Measurements from ENCODE around the gene HMX1. TPM values are rescaled to one million over a fixed set of nuclear protein-coding genes. Genes with fewer than 3 reads are reported as not detected.

Gene HMX1
- total RNA-seq, 4 donors from 2014 or later = 2.6 TPM; not detected in 3

DNA sequence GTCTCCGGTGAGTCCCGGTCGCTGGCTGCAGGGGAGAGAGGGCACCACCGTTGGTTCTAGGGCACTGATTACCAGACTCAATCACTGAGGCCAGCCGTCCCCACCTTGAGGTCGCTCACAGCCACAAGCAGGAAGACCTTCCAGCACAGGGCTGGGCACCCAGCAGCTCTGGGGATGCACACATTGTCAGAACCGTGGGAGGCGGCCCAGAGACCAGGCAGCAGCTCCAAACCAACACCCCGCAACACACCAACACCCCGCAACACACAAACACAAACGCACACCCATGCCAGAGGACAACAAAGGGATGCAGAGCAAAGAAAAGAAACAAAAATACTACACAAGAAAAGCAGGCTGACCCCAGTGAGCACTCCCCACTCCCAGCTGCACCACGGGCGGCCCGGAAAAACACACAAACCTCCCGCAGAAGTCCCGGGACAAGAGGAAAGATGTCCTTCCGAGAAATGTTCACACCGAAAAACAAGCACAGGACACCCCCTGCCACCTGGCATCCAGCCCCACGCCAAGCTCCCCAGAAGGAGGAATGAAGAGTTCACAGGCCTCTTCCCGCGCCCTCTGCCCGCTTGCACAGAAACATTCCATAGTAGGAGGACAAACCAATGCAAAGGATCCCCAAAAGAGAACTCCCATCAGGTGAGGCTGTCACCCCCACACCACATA is 3.2 kb downstream of the HMX1 start:
- TF ChIP-seq, protein P1, sequence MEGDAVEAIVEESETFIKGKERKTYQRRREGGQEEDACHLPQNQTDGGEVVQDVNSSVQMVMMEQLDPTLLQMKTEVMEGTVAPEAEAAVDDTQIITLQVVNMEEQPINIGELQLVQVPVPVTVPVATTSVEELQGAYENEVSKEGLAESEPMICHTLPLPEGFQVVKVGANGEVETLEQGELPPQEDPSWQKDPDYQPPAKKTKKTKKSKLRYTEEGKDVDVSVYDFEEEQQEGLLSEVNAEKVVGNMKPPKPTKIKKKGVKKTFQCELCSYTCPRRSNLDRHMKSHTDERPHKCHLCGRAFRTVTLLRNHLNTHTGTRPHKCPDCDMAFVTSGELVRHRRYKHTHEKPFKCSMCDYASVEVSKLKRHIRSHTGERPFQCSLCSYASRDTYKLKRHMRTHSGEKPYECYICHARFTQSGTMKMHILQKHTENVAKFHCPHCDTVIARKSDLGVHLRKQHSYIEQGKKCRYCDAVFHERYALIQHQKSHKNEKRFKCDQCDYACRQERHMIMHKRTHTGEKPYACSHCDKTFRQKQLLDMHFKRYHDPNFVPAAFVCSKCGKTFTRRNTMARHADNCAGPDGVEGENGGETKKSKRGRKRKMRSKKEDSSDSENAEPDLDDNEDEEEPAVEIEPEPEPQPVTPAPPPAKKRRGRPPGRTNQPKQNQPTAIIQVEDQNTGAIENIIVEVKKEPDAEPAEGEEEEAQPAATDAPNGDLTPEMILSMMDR (IDR thresholded peaks at IDR 0.05) = no peak
- no peak for TF ChIP-seq POLR2A (IDR thresholded peaks at IDR 0.05)
- intact Hi-C loops (cut with DNase I) = no loop called here
- no peak overlapping the region for H3K4me3 ChIP-seq (replicated peaks in 1 of 3)
- DNase-seq = no peak
- H3K9me3 ChIP-seq = no peaks in the 10 kb centered on the region
- WGBS, 2 donors = 14 to 26% methylated on average over 16 to 18 of the region's 22 CpGs
- no peak overlapping the region for H3K27ac ChIP-seq
- peaks cover 12% of the 10 kb centered on the region for H3K27me3 ChIP-seq
- H3K4me1 ChIP-seq = no peaks in the 10 kb centered on the region
- H3K36me3 ChIP-seq = no peaks in the 10 kb centered on the region

DNA sequence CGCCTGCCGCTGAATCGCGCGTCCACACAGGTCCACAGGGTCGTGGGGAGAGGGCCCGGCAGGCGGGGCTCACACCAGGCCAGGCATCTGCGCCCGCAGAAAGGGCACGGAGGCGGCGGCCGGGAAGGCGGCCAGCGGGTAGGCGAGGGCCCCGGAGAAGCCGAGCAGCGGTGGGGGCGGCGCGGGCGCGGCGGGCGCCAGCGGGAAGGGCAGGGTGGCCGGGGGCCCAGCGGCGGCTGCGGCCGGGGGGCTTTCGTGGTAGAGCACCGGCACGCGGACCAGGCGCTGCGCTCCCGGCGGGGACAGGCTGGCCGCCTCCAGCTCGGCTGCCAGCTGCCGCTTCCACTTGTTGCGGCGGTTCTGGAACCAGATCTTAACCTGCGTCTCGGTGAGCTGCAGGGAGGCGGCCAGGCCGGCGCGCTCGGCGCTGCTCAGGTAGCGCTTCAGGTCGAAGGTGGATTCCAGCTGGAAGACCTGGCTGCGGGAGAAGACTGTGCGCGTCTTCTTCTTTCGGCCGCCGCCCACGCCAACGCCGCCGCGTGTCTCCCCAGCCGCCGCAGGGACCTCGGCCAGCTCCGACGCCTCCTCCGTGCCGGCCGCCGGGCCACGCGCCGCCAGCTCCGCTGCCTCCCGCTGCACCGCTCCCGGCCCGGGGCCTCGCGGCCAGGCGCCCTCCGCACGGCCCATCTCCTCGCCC is 3.9 kb downstream of the HMX1 start:
- TF ChIP-seq, protein P1 (IDR thresholded peaks at IDR 0.05) = no peak
- TF ChIP-seq POLR2A (IDR thresholded peaks at IDR 0.05) = no peak
- Histone ChIP-seq H3K36me3 (no peaks in the 10 kb centered on the region), H3K9me3 (no peaks in the 10 kb centered on the region), H3K27ac (no peak overlapping the region), H3K4me3 (replicated peaks in 1 of 3) (no peak overlapping the region), H3K27me3 (peaks cover 15% of the 10 kb centered on the region), H3K4me1 (no peaks in the 10 kb centered on the region)
- WGBS, 2 donors = 2 to 3% methylated on average over 16 to 18 of the region's 90 CpGs
- no peak for DNase-seq
- intact Hi-C loops (cut with DNase I) = no loop called here

DNA sequence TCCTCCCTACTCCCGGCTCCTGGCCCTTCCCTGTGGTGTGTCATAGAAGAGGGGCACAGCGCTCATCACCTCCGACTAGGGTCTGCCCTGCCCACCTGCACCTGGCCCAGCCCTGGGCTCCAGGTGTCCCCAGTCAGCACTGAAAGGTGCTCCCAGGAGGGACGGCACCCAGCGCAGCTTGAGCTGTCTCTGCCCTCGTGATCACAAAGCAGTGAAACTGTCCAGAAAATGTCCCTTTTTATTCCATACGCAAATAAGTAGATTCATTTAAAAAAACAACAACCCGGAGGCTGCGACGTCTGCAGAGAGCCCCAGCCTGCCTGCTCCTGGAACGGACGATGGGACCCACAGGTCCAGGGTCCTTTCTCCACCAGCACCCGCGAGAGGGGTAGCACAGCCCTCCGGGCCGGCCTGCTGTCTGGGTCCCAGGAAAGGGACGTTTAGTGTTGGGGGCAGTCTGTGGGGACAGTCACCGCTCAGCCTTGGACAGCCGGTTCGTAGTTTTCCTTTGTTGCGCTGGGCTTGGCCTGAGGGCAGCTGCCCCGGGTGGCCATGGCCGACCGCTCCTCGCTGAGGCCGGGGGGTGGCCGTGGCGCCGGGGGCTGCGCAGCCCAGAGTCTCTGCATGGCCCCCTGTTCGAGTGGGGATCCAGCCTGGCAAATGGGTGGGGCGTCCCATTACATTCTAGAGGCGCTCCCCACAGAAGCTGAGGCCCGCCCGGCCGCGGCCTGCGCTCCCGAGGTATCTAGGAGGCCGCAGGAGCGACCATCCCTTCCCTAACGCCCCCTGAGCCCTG is 4.6 kb downstream of the HMX1 start:
- H3K4me1 ChIP-seq = no peaks in the 10 kb centered on the region
- H3K27ac ChIP-seq = no peak overlapping the region
- 7 to 10% methylated on average over 15 to 30 of the region's 42 CpGs for WGBS, 2 donors
- peaks cover 16% of the 10 kb centered on the region for H3K27me3 ChIP-seq
- H3K36me3 ChIP-seq = no peaks in the 10 kb centered on the region
- TF ChIP-seq, protein P1 (IDR thresholded peaks at IDR 0.05) = no peak
- no peak for TF ChIP-seq POLR2A (IDR thresholded peaks at IDR 0.05)
- intact Hi-C loops (cut with DNase I) = no loop called here
- DNase-seq = no peak
- H3K9me3 ChIP-seq = no peaks in the 10 kb centered on the region
- no peak overlapping the region for H3K4me3 ChIP-seq (replicated peaks in 1 of 3)

DNA sequence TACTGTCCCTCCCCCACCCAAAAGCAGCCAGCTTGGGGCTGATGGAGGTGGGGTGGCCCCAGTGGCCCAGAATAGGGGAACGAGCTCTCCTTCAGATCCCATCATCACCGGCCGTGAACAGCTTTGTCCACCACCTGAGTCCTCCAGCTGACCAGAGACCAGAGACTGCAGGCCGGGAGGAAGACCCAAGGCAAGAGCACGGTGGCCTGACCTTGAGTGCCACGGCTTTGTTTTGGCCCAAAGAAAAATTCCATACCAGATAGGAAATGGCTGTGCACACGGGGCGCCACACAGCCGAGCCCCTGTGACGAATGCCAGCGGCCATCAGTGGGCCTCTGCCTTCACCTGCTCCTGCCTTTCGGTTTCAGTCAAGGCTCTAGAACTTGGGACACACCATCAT is 5.2 kb downstream of the HMX1 start:
- Histone ChIP-seq H3K27ac (no peak overlapping the region), H3K36me3 (no peaks in the 10 kb centered on the region), H3K4me1 (peaks cover 1 to 5% of the 10 kb centered on the region in 2 donors), H3K9me3 (no peaks in the 10 kb centered on the region), H3K4me3 (replicated peaks in 1 of 3) (no peak overlapping the region), H3K27me3 (peaks cover 22% of the 10 kb centered on the region)
- 15 to 60% methylated on average over 1 to 12 of the region's 12 CpGs for WGBS, 2 donors
- TF ChIP-seq POLR2A (IDR thresholded peaks at IDR 0.05) = no peak
- DNase-seq = no peak
- intact Hi-C loops (cut with DNase I) = no loop called here

DNA sequence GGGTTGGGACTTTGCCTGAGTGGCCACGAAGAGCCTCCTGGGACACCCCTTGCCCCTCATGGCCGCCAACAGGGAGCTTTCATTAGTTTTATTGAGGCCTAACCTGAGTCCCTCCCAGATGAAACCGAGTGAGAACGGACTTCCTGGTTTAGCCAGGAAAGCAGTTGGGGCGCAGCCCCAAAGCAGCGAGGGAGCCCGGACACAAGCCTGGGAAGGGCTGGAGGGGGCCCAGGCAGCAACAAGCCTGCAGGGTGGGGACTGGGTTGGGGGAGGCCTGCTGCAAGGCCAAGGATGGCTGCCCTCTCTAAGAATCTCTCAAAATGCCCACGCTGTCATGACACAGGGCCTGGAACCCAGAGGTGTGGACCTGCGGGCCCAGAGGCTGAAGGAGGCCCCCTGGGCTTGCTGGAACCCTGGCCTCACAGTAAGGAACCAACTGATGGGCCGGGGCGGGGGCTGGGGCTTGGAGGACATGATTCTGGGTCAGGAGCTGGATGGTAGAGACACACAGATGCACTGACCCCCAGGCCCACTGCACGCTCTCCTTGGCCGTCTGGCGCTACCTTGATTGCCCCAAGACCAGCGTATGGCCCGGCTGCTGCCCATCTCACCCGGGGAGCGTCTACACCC is 5.8 kb downstream of the HMX1 start:
- WGBS, 2 donors = 14 to 41% methylated on average over 6 to 16 of the region's 18 CpGs
- H3K9me3 ChIP-seq = no peaks in the 10 kb centered on the region
- no peaks in the 10 kb centered on the region for H3K36me3 ChIP-seq
- H3K27me3 ChIP-seq = peaks cover 27% of the 10 kb centered on the region
- intact Hi-C loops (cut with DNase I) = no loop called here
- TF ChIP-seq, protein P1 (IDR thresholded peaks at IDR 0.05) = no peak
- TF ChIP-seq POLR2A (IDR thresholded peaks at IDR 0.05) = no peak
- peaks cover 3 to 12% of the 10 kb centered on the region in 2 donors for H3K4me1 ChIP-seq
- no peak overlapping the region for H3K27ac ChIP-seq
- H3K4me3 ChIP-seq (replicated peaks in 1 of 3) = no peak overlapping the region
- no peak for DNase-seq

Data from thyroid gland (tissue), 4 donors.